CD4-positive, alpha-beta T cell (primary cell): ENCODE data around the gene FAM107B. TPM values are rescaled to one million over a fixed set of nuclear protein-coding genes. Genes with fewer than 3 reads are reported as not detected.

Experiments
- ATAC-seq: fragments of 200-7000 bp; cut with Tn5 transposase; one replicate; pipeline ENCODE4 v1.10.0; 2022; ENCODE audit warnings: mild to moderate bottlenecking; ENCODE audit not compliant: poor library complexity
- CTCF ChIA-PET: fragments of 350-600 bp; sonication (Branson Sonifier 250); formaldehyde crosslinking; loops from one replicate; lab custom pipeline; 2021; ENCODE audit warnings: antibody characterized with exemption, inconsistent platforms; lab: Charles Lee
- POLR2A ChIA-PET: fragments of 350-600 bp; sonication (Branson Sonifier 250); formaldehyde crosslinking; loops from one replicate; lab custom pipeline; 2021; ENCODE audit warnings: antibody characterized with exemption, inconsistent platforms; lab: Charles Lee
- DNase-seq, 14 experiments: peaks; one replicate each; pipeline ENCODE4 v3.0.0-alpha.2; 2013 to 2020; ENCODE audit warnings: mixed read lengths in 2 of 14
- H3K27ac ChIP-seq, 2 donors: one replicate each; pipeline versions ENCODE4 v1.5.1 to v1.7.0; 2013; ENCODE audit warnings: low read length in 2 of 2, low read depth in 1 of 2, mild to moderate bottlenecking in 1 of 2
- H3K27me3 ChIP-seq, 2 experiments: 1 replicate in 1 of 2; 2 replicates in 1 of 2; pipeline versions ENCODE4 v1.6.1 to v1.7.0; 2013; ENCODE audit warnings: low read length in 2 of 2, control low read depth in 1 of 2, mild to moderate bottlenecking in 1 of 2, moderate library complexity in 1 of 2; ENCODE audit not compliant: insufficient read depth in 2 of 2, control insufficient read depth in 1 of 2
- H3K36me3 ChIP-seq: one replicate; pipeline ENCODE4 v1.6.1; 2013; ENCODE audit warnings: low read length, control low read depth; ENCODE audit not compliant: insufficient read depth
- H3K4me1 ChIP-seq: one replicate; pipeline ENCODE4 v1.6.1; 2013; ENCODE audit warnings: low read length, control low read depth; ENCODE audit not compliant: insufficient read depth
- H3K4me3 ChIP-seq: one replicate; pipeline ENCODE4 v1.5.1; 2013; ENCODE audit warnings: mild to moderate bottlenecking, low read length, moderate library complexity
- H3K9me3 ChIP-seq, 2 experiments: 1 replicate in 1 of 2; 2 replicates in 1 of 2; pipeline versions ENCODE4 v1.6.1 to v1.7.0; 2013; ENCODE audit warnings: low read length in 2 of 2, mild to moderate bottlenecking in 2 of 2, control low read depth in 1 of 2, moderate library complexity in 1 of 2; ENCODE audit not compliant: control insufficient read depth in 1 of 2, insufficient read depth in 1 of 2
- H3K27ac Mint-ChIP-seq: one replicate; pipeline ENCODE4 v1.8.0; 2020; ENCODE audit warnings: mixed read lengths
- H3K27me3 Mint-ChIP-seq: one replicate; pipeline ENCODE4 v1.8.0; 2021; ENCODE audit warnings: mixed read lengths
- H3K36me3 Mint-ChIP-seq: one replicate; pipeline ENCODE4 v1.8.0; 2021; ENCODE audit warnings: low read depth, mixed read lengths
- H3K4me1 Mint-ChIP-seq: one replicate; pipeline ENCODE4 v1.8.0; 2021; ENCODE audit warnings: low read depth, mixed read lengths
- H3K4me3 Mint-ChIP-seq: one replicate; pipeline ENCODE4 v1.8.0; 2020; ENCODE audit warnings: mild to moderate bottlenecking, mixed read lengths
- H3K9me3 Mint-ChIP-seq: one replicate; pipeline ENCODE4 v1.8.0; 2020; ENCODE audit warnings: mixed read lengths
- intact Hi-C, 2 experiments: fragments of 100-400 bp; cut with DNase I in 1 of 2; cut with micrococcal nuclease in 1 of 2; formaldehyde crosslinking; loops; one replicate each; pipeline versions ENCODE4 v1.15.1 to v1.9.0; 2023 to 2025; cut with DNase I, micrococcal nuclease
- total RNA-seq, 174 experiments: library from RNA in 2 of 174; stranded (reverse) in 2 of 174; gene quantifications; one replicate each; pipeline ENCODE4 v1.2.3 and lab custom pipeline; 2021 to 2026
- TF ChIP-seq, protein P1 (sequence below): fragments of 200-600 bp; IDR thresholded peaks from one replicate; pipeline ENCODE4 v1.8.0; 2022; ENCODE audit warnings: antibody characterized with exemption, mild to moderate bottlenecking

The FAM107B gene
- total RNA-seq, 2 experiments from 2014 or later, result 261 to 262 TPM

DNA sequence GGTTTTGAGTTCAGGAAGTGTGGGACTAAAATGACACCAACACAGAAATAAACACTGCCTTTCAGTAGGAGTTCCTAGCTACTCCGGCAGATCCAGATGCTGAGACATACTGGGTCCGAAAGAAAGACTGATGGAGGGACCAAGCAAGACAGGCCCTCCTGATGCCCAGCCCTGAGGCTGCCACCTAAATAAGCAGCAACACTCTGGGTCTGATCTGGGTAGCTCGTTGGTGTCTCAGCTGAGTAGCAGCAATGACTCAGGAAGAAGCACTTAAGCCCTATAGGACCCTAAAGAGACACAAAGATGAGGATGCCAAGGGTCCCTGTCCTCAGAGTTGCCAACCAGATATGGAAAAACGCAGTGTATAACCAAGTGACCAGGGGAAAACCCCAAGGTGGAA is 190.7 kb downstream of the FAM107B start:
- Mint-ChIP-seq H3K9me3 (no peaks in the 10 kb centered on the region), H3K4me1 (peaks cover 98% of the 10 kb centered on the region), H3K4me3 (peak overlapping the region; percentile 50), H3K27me3 (no peaks in the 10 kb centered on the region), H3K27ac (peak overlapping the region; percentile 97), H3K36me3 (peaks cover 31% of the 10 kb centered on the region)
- Histone ChIP-seq H3K4me3 (no peak overlapping the region), H3K27ac (peak overlapping the region; percentile 90 to 95), H3K36me3 (peaks cover 4% of the 10 kb centered on the region), H3K4me1 (peaks cover 98% of the 10 kb centered on the region), H3K9me3 (no peaks in the 10 kb centered on the region), H3K27me3 (no peaks in the 10 kb centered on the region)
- TF ChIP-seq, protein P1, sequence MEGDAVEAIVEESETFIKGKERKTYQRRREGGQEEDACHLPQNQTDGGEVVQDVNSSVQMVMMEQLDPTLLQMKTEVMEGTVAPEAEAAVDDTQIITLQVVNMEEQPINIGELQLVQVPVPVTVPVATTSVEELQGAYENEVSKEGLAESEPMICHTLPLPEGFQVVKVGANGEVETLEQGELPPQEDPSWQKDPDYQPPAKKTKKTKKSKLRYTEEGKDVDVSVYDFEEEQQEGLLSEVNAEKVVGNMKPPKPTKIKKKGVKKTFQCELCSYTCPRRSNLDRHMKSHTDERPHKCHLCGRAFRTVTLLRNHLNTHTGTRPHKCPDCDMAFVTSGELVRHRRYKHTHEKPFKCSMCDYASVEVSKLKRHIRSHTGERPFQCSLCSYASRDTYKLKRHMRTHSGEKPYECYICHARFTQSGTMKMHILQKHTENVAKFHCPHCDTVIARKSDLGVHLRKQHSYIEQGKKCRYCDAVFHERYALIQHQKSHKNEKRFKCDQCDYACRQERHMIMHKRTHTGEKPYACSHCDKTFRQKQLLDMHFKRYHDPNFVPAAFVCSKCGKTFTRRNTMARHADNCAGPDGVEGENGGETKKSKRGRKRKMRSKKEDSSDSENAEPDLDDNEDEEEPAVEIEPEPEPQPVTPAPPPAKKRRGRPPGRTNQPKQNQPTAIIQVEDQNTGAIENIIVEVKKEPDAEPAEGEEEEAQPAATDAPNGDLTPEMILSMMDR, result no peak
- CTCF ChIA-PET, result interaction anchor here (1.3 to 1.9 kb wide), 2 partner anchors 15 to 22 kb away, joined by 4 to 8 read pairs; no protein-coding TSS in a partner anchor
- no peak for ATAC-seq
- DNase-seq, result peak in 1 of 14 experiments; percentile 20
- POLR2A ChIA-PET, result interaction anchor here (1.0 to 2.7 kb wide), 15 partner anchors 9 to 399 kb away, joined by 3 to 101 read pairs (median 10); partner anchors contain the start of genes CDNF, HSPA14, MSANTD7 and SUV39H2
- intact Hi-C loops, result loop anchor here in 1 of 2 experiments (1.0 kb wide), 1 partner anchor 12 kb away; no protein-coding TSS in a partner anchor

- Histone ChIP-seq H3K9me3 (no peaks in the 10 kb centered on the region), H3K4me3 (no peak overlapping the region), H3K27ac (peak overlapping the region; percentile 90 to 95), H3K36me3 (peaks cover 8% of the 10 kb centered on the region), H3K4me1 (peaks cover 93% of the 10 kb centered on the region), H3K27me3 (no peaks in the 10 kb centered on the region)
- DNase-seq, result peak; percentile 70 to 95 (median 78)
- Mint-ChIP-seq H3K27me3 (no peaks in the 10 kb centered on the region), H3K36me3 (peaks cover 37% of the 10 kb centered on the region), H3K4me3 (peak overlapping the region; percentile 78), H3K27ac (peak overlapping the region; percentile 97), H3K4me1 (peaks cover 98% of the 10 kb centered on the region), H3K9me3 (no peaks in the 10 kb centered on the region)
- ChIA-PET CTCF (interaction anchor here (0.9 to 1.9 kb wide), 7 partner anchors 12 to 46 kb away, joined by 3 to 8 read pairs (median 3); no protein-coding TSS in a partner anchor), POLR2A (interaction anchor here (1.0 to 2.7 kb wide), 22 partner anchors 8 to 398 kb away, joined by 3 to 101 read pairs (median 6); partner anchors contain the start of genes CDNF, HSPA14, MSANTD7 and SUV39H2)
- intact Hi-C loops, result loop anchor here in 1 of 2 experiments (1.0 kb wide), 1 partner anchor 11 kb away; no protein-coding TSS in a partner anchor
- TF ChIP-seq, protein P1, result no peak
- peak; percentile 77 for ATAC-seq
Measured at GRCh38 chr10:14583252-14583651, 191.4 kb downstream of the FAM107B start.

DNA sequence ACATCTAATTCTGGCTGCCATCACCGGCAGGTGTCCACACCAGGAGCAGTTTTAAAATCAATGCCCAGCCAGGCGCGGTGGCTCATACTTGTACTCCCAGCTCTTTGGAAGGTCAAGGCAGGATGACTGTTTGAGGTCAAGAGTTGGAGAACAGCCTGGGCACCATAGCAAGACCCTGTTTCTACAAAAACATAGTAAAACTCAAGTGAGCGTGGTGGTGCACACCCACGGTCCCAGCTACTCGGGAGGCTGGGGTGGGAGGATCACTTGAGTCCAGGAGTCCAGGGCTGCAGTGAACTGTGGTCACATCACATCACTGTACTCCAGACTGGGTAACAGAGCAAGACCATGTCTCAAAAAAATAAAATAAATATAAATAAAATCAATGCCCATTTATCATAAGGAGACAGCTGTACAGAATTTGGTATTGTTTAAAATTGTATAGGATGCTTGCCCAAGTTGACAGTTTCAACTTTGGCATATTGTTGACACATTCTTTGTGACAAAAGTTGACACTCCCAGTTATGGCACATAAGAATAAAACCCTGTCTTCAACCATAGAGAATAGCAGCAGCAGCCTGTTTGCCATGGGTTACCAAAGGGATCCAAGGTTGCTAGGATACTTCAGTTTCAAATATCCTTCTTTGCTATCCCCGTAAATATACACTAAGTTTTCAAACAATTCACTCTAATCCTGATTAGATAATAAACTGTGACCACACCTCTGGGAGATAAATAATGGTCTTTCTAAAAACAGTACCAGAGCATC is 193.0 kb downstream of the FAM107B start:
- peaks cover 15% of the 10 kb centered on the region for H3K36me3 ChIP-seq
- ChIA-PET CTCF (interaction anchor here (0.7 to 1.9 kb wide), 3 partner anchors 13 to 179 kb away, joined by 3 to 8 read pairs (median 3); no protein-coding TSS in a partner anchor), POLR2A (interaction anchor here (1.0 kb wide), 1 partner anchor 9 kb away, joined by 3 read pairs; no protein-coding TSS in a partner anchor)
- H3K4me1 ChIP-seq, result peaks cover 79% of the 10 kb centered on the region
- Mint-ChIP-seq H3K4me3 (peak overlapping the region; percentile 40), H3K27ac (peak overlapping the region; percentile 97), H3K27me3 (no peaks in the 10 kb centered on the region), H3K9me3 (no peaks in the 10 kb centered on the region), H3K4me1 (peaks cover 91% of the 10 kb centered on the region), H3K36me3 (peaks cover 30% of the 10 kb centered on the region)
- TF ChIP-seq, protein P1, result no peak
- no peak overlapping the region for H3K4me3 ChIP-seq
- no peaks in the 10 kb centered on the region for H3K27me3 ChIP-seq
- peak overlapping the region; percentile 17 to 21 for H3K27ac ChIP-seq
- no peaks in the 10 kb centered on the region for H3K9me3 ChIP-seq
- intact Hi-C loops, result no loop called here
- DNase-seq (no peak), ATAC-seq (no peak)
